Measurements from ENCODE around the gene NSUN4.

- TF ChIP-seq EZH2phosphoT487 (IDR thresholded peaks at IDR 0.05; ENCODE audit: borderline replicate concordance) (no peak), CTCF (conservative IDR thresholded peaks at IDR 0.05; ENCODE audit: low read length) (no peak)
Observed at GRCh38 chr1:46369542-46370213, 29.1 kb downstream of the NSUN4 start.

Measured in Loucy (cell line).